HCT116 (cell line): Measurements from ENCODE around the gene MYH7.

ENCODE experiments used
- CBX3 ChIP-seq: IDR thresholded peaks from 2 replicates; pipeline ENCODE4 v1.6.1; 2012; ENCODE audit warnings: low read depth
- CTCF ChIP-seq, 3 experiments: fragments of 200-600 bp in 1 of 3; sonication (generic) in 1 of 3; IDR thresholded peaks in 2 of 3; conservative IDR thresholded peaks in 1 of 3; 2 replicates each; pipeline ENCODE4 v1.5.1; 2012 to 2017; ENCODE audit warnings: low read depth in 2 of 3, low read length in 2 of 3, antibody characterized with exemption in 1 of 3, borderline replicate concordance in 1 of 3, control low read depth in 1 of 3, mild to moderate bottlenecking in 1 of 3, mixed read lengths in 1 of 3, mixed run types in 1 of 3, moderate library complexity in 1 of 3; ENCODE audit not compliant: insufficient read depth in 1 of 3
- EZH2 ChIP-seq: fragments of 200-600 bp; sonication (generic); IDR thresholded peaks from 2 replicates; pipeline ENCODE4 v1.6.1; 2017; ENCODE audit warnings: antibody characterized with exemption, mixed run types
- EZH2phosphoT487 ChIP-seq: fragments of 200-600 bp; IDR thresholded peaks from 2 replicates; pipeline ENCODE4 v1.6.1; 2018; ENCODE audit warnings: antibody characterized with exemption, borderline replicate concordance
- JUND ChIP-seq: IDR thresholded peaks from 2 replicates; pipeline ENCODE4 v1.6.1; 2012
- POLR2A ChIP-seq: IDR thresholded peaks from 2 replicates; pipeline ENCODE4 v1.7.0; 2011; ENCODE audit warnings: borderline replicate concordance; ENCODE audit not compliant: insufficient read depth, insufficient read length; ENCODE audit errors: extremely low read depth
- POLR2AphosphoS5 ChIP-seq: IDR thresholded peaks from 2 replicates; pipeline ENCODE4 v1.6.1; 2011; ENCODE audit warnings: mild to moderate bottlenecking, low read depth, low read length, moderate library complexity
- REST ChIP-seq: IDR thresholded peaks from 2 replicates; pipeline ENCODE4 v1.6.1; 2012; ENCODE audit warnings: low read depth
- SP1 ChIP-seq: IDR thresholded peaks from 2 replicates; pipeline ENCODE4 v1.6.1; 2012; ENCODE audit warnings: low read depth
- SRF ChIP-seq: IDR thresholded peaks from 2 replicates; pipeline ENCODE4 v1.6.1; 2012; ENCODE audit warnings: low read depth
- TCF7L2 ChIP-seq: IDR thresholded peaks from 2 replicates; pipeline ENCODE4 v1.7.0; 2011; ENCODE audit warnings: borderline replicate concordance, inconsistent platforms; ENCODE audit not compliant: insufficient read depth, insufficient read length; ENCODE audit errors: extremely low read depth
- ZNF274 ChIP-seq: fragments of 200-500 bp; sonication (Bioruptor generic); IDR thresholded peaks from 2 replicates; pipeline ENCODE4 v1.6.1; 2014; ENCODE audit warnings: mild to moderate bottlenecking, low read depth, low read length, inconsistent platforms

- no peak for TF ChIP-seq CTCF (IDR thresholded peaks at IDR 0.05 in 2 of 3, conservative IDR thresholded peaks at IDR 0.05 in 1 of 3; ENCODE audit: borderline replicate concordance in 1 of 3, insufficient read depth in 1 of 3, low read depth in 2 of 3, low read length in 2 of 3)
- no peak for TF ChIP-seq EZH2
- TF ChIP-seq POLR2A = no peak
- no peak for TF ChIP-seq POLR2AphosphoS5
- no peak for TF ChIP-seq JUND
- TF ChIP-seq ZNF274 = no peak
- TF ChIP-seq SP1 = no peak
- TF ChIP-seq REST = no peak
- TF ChIP-seq EZH2phosphoT487 = no peak
- no peak for TF ChIP-seq TCF7L2
- TF ChIP-seq SRF = no peak
- TF ChIP-seq CBX3 = no peak
Observed at GRCh38 chr14:23372509-23372908, 63.0 kb downstream of the MYH7 start, which contains the start of gene IL25.
